ENCODE results near the gene G3BP2.

Gene G3BP2

DNA sequence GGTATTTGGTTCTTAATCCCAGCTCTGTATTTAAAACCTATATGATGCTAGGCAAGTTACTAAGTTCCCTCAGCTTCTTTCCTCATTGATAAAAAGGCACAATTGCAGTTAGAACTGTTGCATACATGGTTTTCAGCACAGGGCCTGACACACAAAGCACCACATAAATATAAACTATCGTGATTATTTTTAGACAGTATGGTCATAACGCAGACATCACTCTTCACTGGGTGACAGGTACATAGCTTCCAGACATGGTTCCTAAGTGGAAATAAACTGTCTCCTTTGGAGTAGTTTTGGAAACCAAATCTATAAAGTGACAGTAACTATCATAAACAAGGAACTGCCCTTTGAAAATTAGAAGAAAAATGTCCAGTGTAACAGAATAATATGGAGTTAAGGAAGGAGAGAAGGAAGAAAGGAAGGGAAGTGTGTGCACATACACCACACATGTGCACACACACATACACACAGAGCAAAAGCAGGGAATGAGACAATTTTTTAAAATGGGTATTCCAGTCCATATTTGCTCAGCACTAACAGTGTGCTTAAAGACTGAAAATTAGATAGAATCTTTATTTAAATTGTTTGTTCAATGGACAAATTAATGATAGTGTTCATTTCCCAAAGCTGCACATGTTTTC is 12.5 kb upstream of the G3BP2 start:
- Histone ChIP-seq H4K20me1 (ENCODE audit: insufficient read depth, low read length) (no peaks in the 10 kb centered on the region), H3K27me3 (ENCODE audit: insufficient read depth, low read length) (no peaks in the 10 kb centered on the region), H3K9ac (ENCODE audit: low read length) (no peak overlapping the region), H3K4me1 (ENCODE audit: insufficient read depth, low read length, severe bottlenecking) (no peaks in the 10 kb centered on the region), H3K4me3 (ENCODE audit: low read depth, low read length, poor library complexity, severe bottlenecking) (no peak overlapping the region), H3K9me3 (ENCODE audit: low read length) (peaks cover 4% of the 10 kb centered on the region; the same call in 1 of the 2 replicates), H3K4me2 (ENCODE audit: low read length) (no peak overlapping the region), H3K27ac (ENCODE audit: low read depth, low read length, poor library complexity, severe bottlenecking) (no peak overlapping the region), H3F3A (ENCODE audit: insufficient read depth, low read length) (0 out of 2 replicates have a peak, but pooled peaks cover 2% of the 10 kb centered on the region), H3K36me3 (ENCODE audit: insufficient read depth, low read length) (no peaks in the 10 kb centered on the region), H2AFZ (ENCODE audit: low read length) (no peak overlapping the region), H3K79me2 (ENCODE audit: insufficient read depth, low read length) (no peaks in the 10 kb centered on the region), H3K9me2 (ENCODE audit: low read depth, low read length) (no peaks in the 10 kb centered on the region)
- TF ChIP-seq CTCF (IDR thresholded peaks at IDR 0.05; ENCODE audit: low read length): no peak
- no peak for TF ChIP-seq EZH2 (IDR thresholded peaks at IDR 0.05; ENCODE audit: borderline replicate concordance, low read length)

GRCh38 chr4:75683482-75684155 is 10.4 kb upstream of the G3BP2 start:
- no peak overlapping the region for H3K9ac ChIP-seq (ENCODE audit: low read length)
- H3K9me2 ChIP-seq (ENCODE audit: low read depth, low read length): no peaks in the 10 kb centered on the region
- H3F3A ChIP-seq (ENCODE audit: insufficient read depth, low read length): no peaks in the 10 kb centered on the region
- no peaks in the 10 kb centered on the region for H4K20me1 ChIP-seq (ENCODE audit: insufficient read depth, low read length)
- H2AFZ ChIP-seq (ENCODE audit: low read length): no peak overlapping the region
- TF ChIP-seq EZH2 (IDR thresholded peaks at IDR 0.05; ENCODE audit: borderline replicate concordance, low read length): no peak
- TF ChIP-seq CTCF (IDR thresholded peaks at IDR 0.05; ENCODE audit: low read length): no peak
- H3K4me3 ChIP-seq (ENCODE audit: low read depth, low read length, poor library complexity, severe bottlenecking): no peak overlapping the region
- H3K4me1 ChIP-seq (ENCODE audit: insufficient read depth, low read length, severe bottlenecking): no peaks in the 10 kb centered on the region
- H3K36me3 ChIP-seq (ENCODE audit: insufficient read depth, low read length): no peaks in the 10 kb centered on the region
- H3K27me3 ChIP-seq (ENCODE audit: insufficient read depth, low read length): no peaks in the 10 kb centered on the region
- H3K4me2 ChIP-seq (ENCODE audit: low read length): no peak overlapping the region
- H3K79me2 ChIP-seq (ENCODE audit: insufficient read depth, low read length): no peaks in the 10 kb centered on the region
- H3K9me3 ChIP-seq (ENCODE audit: low read length): peaks cover 4% of the 10 kb centered on the region; the same call in 1 of the 2 replicates
- H3K27ac ChIP-seq (ENCODE audit: low read depth, low read length, poor library complexity, severe bottlenecking): no peak overlapping the region

GRCh38 chr4:75679876-75680575 is 6.8 kb upstream of the G3BP2 start:
- Histone ChIP-seq H3K4me1 (ENCODE audit: insufficient read depth, low read length, severe bottlenecking) (no peaks in the 10 kb centered on the region), H4K20me1 (ENCODE audit: insufficient read depth, low read length) (no peaks in the 10 kb centered on the region), H3K9me2 (ENCODE audit: low read depth, low read length) (no peaks in the 10 kb centered on the region), H3K9ac (ENCODE audit: low read length) (no peak overlapping the region), H3K27me3 (ENCODE audit: insufficient read depth, low read length) (no peaks in the 10 kb centered on the region), H3K27ac (ENCODE audit: low read depth, low read length, poor library complexity, severe bottlenecking) (no peak overlapping the region), H3K36me3 (ENCODE audit: insufficient read depth, low read length) (no peaks in the 10 kb centered on the region), H2AFZ (ENCODE audit: low read length) (no peak overlapping the region), H3K4me2 (ENCODE audit: low read length) (no peak overlapping the region), H3F3A (ENCODE audit: insufficient read depth, low read length) (no peaks in the 10 kb centered on the region), H3K4me3 (ENCODE audit: low read depth, low read length, poor library complexity, severe bottlenecking) (no peak overlapping the region), H3K9me3 (ENCODE audit: low read length) (no peaks in the 10 kb centered on the region), H3K79me2 (ENCODE audit: insufficient read depth, low read length) (no peaks in the 10 kb centered on the region)
- no peak for TF ChIP-seq CTCF (IDR thresholded peaks at IDR 0.05; ENCODE audit: low read length)
- no peak for TF ChIP-seq EZH2 (IDR thresholded peaks at IDR 0.05; ENCODE audit: borderline replicate concordance, low read length)
